Mucosa of gallbladder (tissue), 1 donor: ENCODE data around the gene UFL1. TPM values are rescaled to one million over a fixed set of nuclear protein-coding genes. Genes with fewer than 3 reads are reported as not detected.
"Not testable (repeated sequence)": the region's sequence is repeated elsewhere in the genome, so short reads cannot be mapped to it uniquely, and the experiment has no call there.

Source experiments
- DNase-seq: peaks from one replicate; pipeline ENCODE4 v3.0.0-alpha.2; 2020; ENCODE audit warnings: low spot score
- total RNA-seq: library from RNA; stranded (reverse); gene quantifications from one replicate; pipeline ENCODE4 v1.2.1, GENCODE V29; 2021
- donor health status: DM: no; HTN: no; CAD: no.

The UFL1 gene
- total RNA-seq = 27.7 TPM

- DNase-seq = peak; percentile 95
Observed at GRCh38 chr6:96521644-96522464, at the start of gene UFL1. TSS of gene UFL1 (plus strand) at chr6:96521806. CDS start at chr6:96521874, 68 bp downstream.

- not testable (repeated sequence) for DNase-seq
Observed at GRCh38 chr6:96472291-96472690, 49.3 kb upstream of the UFL1 start.

GRCh38 chr6:96478695-96479094, 42.9 kb upstream of the UFL1 start:
- DNase-seq = no peak

- no peak for DNase-seq
Observed at GRCh38 chr6:96491926-96492325, 29.7 kb upstream of the UFL1 start.

- DNase-seq = no peak
Observed at GRCh38 chr6:96499781-96500180, 21.8 kb upstream of the UFL1 start.

GRCh38 chr6:96502915-96503314, 18.7 kb upstream of the UFL1 start:
- no peak for DNase-seq

GRCh38 chr6:96505363-96505762, 16.2 kb upstream of the UFL1 start:
- no peak for DNase-seq

GRCh38 chr6:96509281-96509680, 12.3 kb upstream of the UFL1 start:
- no peak for DNase-seq

- peak; percentile 32 for DNase-seq
Observed at GRCh38 chr6:96520171-96521115, 1.2 kb upstream of the UFL1 start.

- DNase-seq = no peak
Observed at GRCh38 chr6:96521306-96521643, 331 bp upstream of the UFL1 start.

GRCh38 chr6:96522465-96523009, 931 bp downstream of the UFL1 start:
- no peak for DNase-seq

GRCh38 chr6:96528193-96528592, 6.6 kb downstream of the UFL1 start:
- DNase-seq = no peak

- DNase-seq = no peak
Observed at GRCh38 chr6:96532399-96532798, 10.8 kb downstream of the UFL1 start.

- DNase-seq = no peak
Observed at GRCh38 chr6:96537726-96538125, 16.1 kb downstream of the UFL1 start.

- DNase-seq = no peak
Observed at GRCh38 chr6:96542702-96543101, 21.1 kb downstream of the UFL1 start.

- DNase-seq = no peak
Observed at GRCh38 chr6:96545882-96546281, 24.3 kb downstream of the UFL1 start.

- DNase-seq = no peak
Observed at GRCh38 chr6:96547654-96548053, 26.0 kb downstream of the UFL1 start.

- DNase-seq = no peak
Observed at GRCh38 chr6:96554558-96554957, 33.0 kb downstream of the UFL1 start.

GRCh38 chr6:96559740-96560139, 38.1 kb downstream of the UFL1 start:
- not testable (repeated sequence) for DNase-seq

GRCh38 chr6:96562886-96563285, 41.3 kb downstream of the UFL1 start, which contains the start of gene FHL5:
TSS of gene FHL5 (plus strand) at chr6:96563128. CDS start at chr6:96603614, 40,486 bp downstream.
- no peak for DNase-seq

GRCh38 chr6:96563853-96564252, 42.2 kb downstream of the UFL1 start:
- no peak for DNase-seq

GRCh38 chr6:96570053-96570452, 48.4 kb downstream of the UFL1 start:
- no peak for DNase-seq
